Transverse colon (tissue), 3 donors: ENCODE measurements around the gene RNGTT.
"Not testable (repeated sequence)": the region's sequence is repeated elsewhere in the genome, so short reads cannot be mapped to it uniquely, and the experiment has no call there.

ENCODE experiments used
- CTCF ChIP-seq, 5 experiments: fragments of 200-600 bp in 3 of 5; fragments of 450-650 bp in 2 of 5; sonication (generic) in 3 of 5; IDR thresholded peaks; 1 replicate in 2 of 5; 2 replicates in 3 of 5; pipeline ENCODE4 v1.5.1; 2016 to 2017; ENCODE audit warnings: antibody characterized with exemption in 5 of 5, inconsistent platforms in 3 of 5, mild to moderate bottlenecking in 2 of 5, moderate library complexity in 1 of 5
- POLR2A ChIP-seq: fragments of 450-650 bp; IDR thresholded peaks from one replicate; pipeline ENCODE4 v1.6.1; 2016; ENCODE audit warnings: antibody characterized with exemption, mild to moderate bottlenecking, moderate library complexity

- not testable (repeated sequence) for TF ChIP-seq CTCF (IDR thresholded peaks at IDR 0.05); POLR2A
Observed at GRCh38 chr6:88726409-88726808, 237.0 kb downstream of the RNGTT start.
